Airway epithelial cell (primary cell): ENCODE results near the gene INAFM2. TPM values are rescaled to one million over a fixed set of nuclear protein-coding genes. Genes with fewer than 3 reads are reported as not detected.

Experiments
- total RNA-seq: library from RNA; depleted of rRNA; stranded (reverse); fragments of >200 nt; gene quantifications from 2 replicates; pipeline ENCODE4 v1.2.3, GENCODE V29; 2015

The INAFM2 gene
- 12.5 and 16.4 TPM in 2 replicates for total RNA-seq

DNA sequence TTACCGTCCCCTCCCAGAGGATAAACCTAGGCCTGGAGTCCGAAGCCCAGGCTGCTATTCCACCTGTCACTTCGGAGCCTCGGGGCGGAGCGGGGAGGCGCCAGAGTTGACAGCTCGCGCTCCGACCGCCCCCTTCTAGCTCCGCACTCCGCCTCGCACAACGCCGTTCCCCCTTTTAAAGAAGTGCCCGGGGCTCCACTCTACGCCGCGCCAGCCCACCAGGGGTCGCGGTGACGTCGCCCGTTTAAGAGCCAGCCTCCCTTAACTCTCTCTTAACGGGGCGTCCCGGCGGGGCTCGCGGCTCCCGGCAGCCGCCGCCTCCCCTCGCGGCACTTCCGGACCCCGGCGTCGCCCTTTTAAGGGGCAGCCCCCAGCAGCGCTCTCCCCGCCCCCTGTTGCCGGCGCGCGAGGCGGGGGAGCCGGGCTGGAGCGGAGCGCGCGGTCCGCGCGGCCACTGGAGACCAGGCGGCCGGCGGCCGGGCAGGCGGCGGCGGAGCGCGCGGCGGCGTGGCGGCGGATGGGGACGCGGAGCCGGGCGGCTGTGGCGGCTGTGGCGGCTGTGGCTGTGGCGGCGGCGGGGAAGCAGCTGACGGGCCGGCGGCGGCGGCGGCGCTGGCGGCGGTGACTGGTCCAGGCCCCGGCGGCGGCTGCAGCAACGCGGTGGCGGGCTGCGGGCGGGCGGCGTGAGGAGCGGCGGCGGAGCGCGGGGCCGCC, at the start of gene INAFM2:
TSS of gene INAFM2 (plus strand) at position 454 of the 714 bp plus-strand sequence. CDS start 364 bp downstream, outside the sequence.

DNA sequence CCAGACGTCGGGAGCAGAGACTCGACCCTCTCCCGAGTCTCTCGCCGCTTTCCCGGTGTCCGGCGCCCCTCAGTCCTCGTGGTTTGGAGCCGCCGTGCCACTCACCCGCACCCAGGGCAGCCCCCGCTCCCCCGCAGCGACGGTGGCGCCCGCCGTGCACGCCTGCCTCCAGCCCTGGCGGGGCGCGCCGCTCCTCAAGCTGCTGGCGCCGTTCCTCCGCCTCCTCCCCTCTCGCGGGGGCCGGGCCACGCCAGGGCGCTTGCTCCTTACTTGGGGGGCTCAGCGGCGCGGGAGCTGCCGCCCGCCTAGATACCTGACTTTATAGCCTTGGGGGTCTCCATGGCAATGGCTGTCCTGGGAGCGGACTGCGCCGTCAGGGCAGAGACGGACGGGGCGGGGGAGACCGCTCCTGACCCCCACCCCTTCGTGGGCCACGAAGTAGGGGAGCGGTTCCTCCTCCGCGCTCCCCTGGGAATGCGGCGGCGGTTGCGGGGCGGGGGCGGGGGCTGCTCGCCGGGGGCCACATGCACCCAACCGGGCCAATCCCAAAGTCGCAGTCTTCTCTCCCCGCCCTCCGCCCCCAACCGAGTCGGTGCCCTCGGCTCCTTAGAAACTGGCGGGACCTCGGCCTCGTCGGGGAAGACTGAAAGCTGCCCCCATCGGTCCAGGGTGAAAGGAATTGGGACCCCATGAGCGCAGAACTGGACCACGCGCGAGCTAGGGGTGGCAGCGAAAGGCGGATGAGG, 40.5 kb upstream of the INAFM2 start, which contains the start of gene ANKRD63:
TSS of gene ANKRD63 (minus strand) at position 196 of the 746 bp plus-strand sequence. CDS start 478 bp downstream, outside the sequence.

DNA sequence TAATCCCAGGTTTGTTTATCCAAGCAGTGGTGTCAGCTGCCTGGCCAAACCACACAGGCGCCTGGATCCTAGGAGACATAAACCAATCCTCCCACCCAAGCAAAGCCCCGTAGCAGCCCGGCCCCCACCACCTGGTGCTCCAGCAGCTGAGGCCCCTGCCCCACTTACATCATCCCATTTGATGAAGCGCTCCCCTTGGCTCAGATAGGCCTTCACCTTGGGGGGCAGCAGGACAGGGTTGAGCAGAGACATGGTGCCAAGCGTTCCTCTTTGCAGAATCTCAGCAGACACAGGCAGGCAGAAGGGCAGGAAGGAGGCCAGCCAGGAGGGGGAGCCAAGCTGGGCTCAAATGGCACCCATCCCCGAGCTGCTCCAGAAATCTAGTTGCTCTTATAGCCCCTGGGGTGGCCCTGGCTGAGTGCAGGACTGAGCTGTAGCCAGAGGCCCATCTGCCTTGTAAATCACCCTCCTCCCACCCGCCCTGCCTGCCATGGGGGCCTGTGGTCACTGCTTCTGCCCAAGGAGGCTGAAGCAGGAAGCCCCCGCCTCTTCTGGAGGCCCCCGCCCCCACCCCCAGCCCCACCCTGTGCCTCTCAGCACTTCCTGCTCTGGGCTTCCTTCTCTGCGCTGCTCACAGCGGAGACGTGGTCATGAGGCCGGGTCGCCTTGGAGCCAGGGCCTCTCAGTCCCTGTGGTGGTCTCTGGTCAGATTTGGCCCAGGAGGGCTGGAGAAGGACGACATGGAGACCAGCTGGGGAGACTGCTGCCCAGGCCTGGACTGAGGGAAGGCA, 15.9 kb upstream of the INAFM2 start, which contains the start of gene PLCB2:
TSS of gene PLCB2 (minus strand) at position 515 of the 791 bp plus-strand sequence. CDS start at position 252, 263 bp downstream.

DNA sequence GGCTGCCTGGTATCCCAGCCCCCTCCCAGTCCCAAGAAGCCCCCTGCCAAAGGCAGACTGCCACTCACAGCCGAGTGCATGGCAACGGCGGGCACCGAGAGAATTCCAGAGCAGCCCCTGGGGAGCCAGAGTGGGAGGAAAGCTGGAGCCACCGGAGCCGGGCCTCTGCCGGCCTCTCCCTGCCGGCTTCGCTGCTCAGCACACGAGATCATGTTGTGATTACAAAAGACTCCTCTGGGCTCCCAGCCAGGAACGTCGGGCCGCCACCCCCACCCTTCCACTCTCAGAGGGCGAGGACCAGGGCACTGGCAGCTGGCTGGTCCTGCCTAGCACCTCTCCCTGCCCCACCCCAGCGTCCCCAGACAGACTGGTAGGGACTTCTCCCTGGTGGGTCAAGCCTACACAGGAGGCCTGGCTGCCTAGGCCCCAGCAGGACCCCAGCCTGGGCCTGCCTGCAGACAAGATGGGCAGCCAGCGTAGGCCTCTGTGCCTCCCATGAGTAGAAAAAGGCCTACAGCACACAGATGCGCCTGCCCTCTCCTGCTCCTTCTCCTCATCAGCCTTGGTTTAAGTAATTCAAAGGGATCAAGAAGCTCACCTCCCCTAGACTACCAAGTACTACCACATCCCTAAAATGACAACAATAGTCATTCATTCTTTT, 17.4 kb downstream of the INAFM2 start, which contains the start of gene CCDC9B:
TSS of gene CCDC9B (minus strand) at position 200 of the 661 bp plus-strand sequence. CDS start at position 80, 120 bp downstream.

DNA sequence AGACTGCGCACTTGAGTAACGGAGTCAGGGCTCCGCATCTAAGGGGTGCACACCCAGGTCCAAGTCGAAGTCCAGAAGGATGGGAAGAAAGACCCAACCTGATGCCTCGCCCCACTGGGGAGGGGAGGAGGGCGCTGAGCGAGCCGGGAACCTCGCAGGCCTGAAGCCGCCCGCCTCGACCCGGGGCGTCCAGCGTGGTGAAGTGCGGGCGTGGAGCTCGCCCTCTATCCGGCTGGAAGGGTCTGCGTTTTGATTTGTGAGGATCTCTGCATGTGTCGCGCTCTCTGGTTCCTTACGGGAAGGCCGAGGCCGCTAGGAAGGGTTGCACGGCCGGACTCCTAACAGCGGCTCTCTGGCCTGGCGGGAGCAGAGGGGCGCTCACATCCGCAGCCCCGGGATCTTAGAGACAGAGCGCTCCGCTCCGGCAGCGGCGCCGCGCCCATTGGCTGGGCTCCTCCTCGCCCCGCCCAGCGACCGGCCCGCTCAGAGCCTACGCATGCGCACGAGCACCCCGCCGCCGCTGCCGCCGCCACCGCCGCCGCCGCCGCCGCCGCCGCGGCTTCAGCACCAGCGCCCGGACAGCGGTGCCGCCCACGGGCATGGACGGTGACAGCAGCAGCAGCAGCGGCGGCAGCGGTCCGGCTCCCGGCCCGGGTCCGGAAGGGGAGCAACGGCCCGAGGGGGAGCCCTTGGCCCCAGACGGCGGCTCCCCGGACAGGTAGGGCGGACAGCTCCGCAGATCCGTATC, 34.4 kb downstream of the INAFM2 start, which contains the start of gene DISP2:
TSS of gene DISP2 (plus strand) at position 497 of the 748 bp plus-strand sequence. CDS start at position 600, 103 bp downstream.

Other genes with a start within 250 kb of the INAFM2 start
- 0.78 and 1.0 TPM in 2 replicates for gene BMF, start 214.8 kb upstream of the INAFM2 start, total RNA-seq
- 20.2 and 20.3 TPM in 2 replicates for gene BUB1B, start 162.6 kb upstream of the INAFM2 start, total RNA-seq
- 36.9 and 39.2 TPM in 2 replicates for gene PAK6, start 84.6 kb upstream of the INAFM2 start, total RNA-seq
- not detected in 2 replicates for gene ANKRD63, start 40.6 kb upstream of the INAFM2 start, total RNA-seq
- gene PLCB2, start 15.8 kb upstream of the INAFM2 start, total RNA-seq, result 0.28 and 1.4 TPM in 2 replicates
- 4.1 and 28.8 TPM in 2 replicates for gene CCDC9B, start 17.2 kb downstream of the INAFM2 start, total RNA-seq
- gene PHGR1, start 27.3 kb downstream of the INAFM2 start, total RNA-seq, result not detected in 2 replicates
- gene DISP2, start 34.5 kb downstream of the INAFM2 start, total RNA-seq, result under 0.01 and 0.14 TPM in 2 replicates
- 29.9 and 39.5 TPM in 2 replicates for gene KNSTRN, start 59.0 kb downstream of the INAFM2 start, total RNA-seq
- gene IVD, start 82.1 kb downstream of the INAFM2 start, total RNA-seq, result 16.2 and 28.3 TPM in 2 replicates
- gene BAHD1, start 117.3 kb downstream of the INAFM2 start, total RNA-seq, result 11.1 and 14.5 TPM in 2 replicates
- gene CHST14, start 147.3 kb downstream of the INAFM2 start, total RNA-seq, result 8.9 and 9.5 TPM in 2 replicates
- gene CCDC32, start 241.3 kb downstream of the INAFM2 start, total RNA-seq, result 8.0 and 17.8 TPM in 2 replicates
- 13.7 and 16.2 TPM in 2 replicates for gene RPUSD2, start 245.6 kb downstream of the INAFM2 start, total RNA-seq